Ascending aorta (tissue), 2 donors: ENCODE data around the gene ALPL. TPM values are rescaled to one million over a fixed set of nuclear protein-coding genes. Genes with fewer than 3 reads are reported as not detected.
A peak's percentile ranks its signal among the peaks of the same experiment; 100 is the strongest.

Source experiments
- DNase-seq, 2 donors: peaks; one replicate each; pipeline ENCODE4 v3.0.0-alpha.2; 2019; ENCODE audit warnings: low spot score in 2 of 2
- H3K27ac ChIP-seq, 2 donors: fragments of 200-600 bp; sonication (generic); one replicate each; pipeline ENCODE4 v1.5.1; 2016 to 2017; ENCODE audit warnings: mild to moderate bottlenecking in 1 of 2
- H3K27me3 ChIP-seq: fragments of 200-600 bp; sonication (generic); one replicate; pipeline ENCODE4 v1.5.1; 2017
- H3K36me3 ChIP-seq, 2 donors: fragments of 200-600 bp; sonication (generic); one replicate each; pipeline ENCODE4 v1.5.1; 2016
- H3K4me1 ChIP-seq, 2 donors: fragments of 200-600 bp; sonication (generic); one replicate each; pipeline ENCODE4 v1.5.1; 2016 to 2017; ENCODE audit warnings: mild to moderate bottlenecking in 1 of 2
- H3K4me3 ChIP-seq, 2 donors: fragments of 200-600 bp; sonication (generic); one replicate each; pipeline ENCODE4 v1.5.1; 2016 to 2017; ENCODE audit warnings: mild to moderate bottlenecking in 1 of 2
- H3K9me3 ChIP-seq, 2 donors: fragments of 200-600 bp; sonication (generic); one replicate each; pipeline ENCODE4 v1.5.1; 2016
- CTCF ChIP-seq, 3 experiments: fragments of 200-600 bp in 2 of 3; fragments of 450-650 bp in 1 of 3; sonication (generic) in 2 of 3; IDR thresholded peaks; one replicate each; pipeline ENCODE4 v1.5.1; 2016 to 2019; ENCODE audit warnings: antibody characterized with exemption in 3 of 3, mild to moderate bottlenecking in 1 of 3, moderate library complexity in 1 of 3
- intact Hi-C: fragments of 100-400 bp; cut with DNase I; formaldehyde crosslinking; loops from one replicate; pipeline ENCODE4 v1.15.1; 2023
- total RNA-seq: library from RNA; depleted of rRNA; stranded (reverse); fragments of >200 nt; gene quantifications from one replicate; pipeline ENCODE4 v1.1.0, GENCODE V29; 2016

ALPL gene
- total RNA-seq, 1 donor from 2014 or later, result 35.3 TPM

GRCh38 chr1:21605964-21606705 is 96.9 kb downstream of the ALPL start:
- Histone ChIP-seq H3K36me3 (no peaks in the 10 kb centered on the region), H3K4me3 (no peak overlapping the region), H3K4me1 (no peaks in the 10 kb centered on the region), H3K27me3 (no peaks in the 10 kb centered on the region), H3K27ac (no peak overlapping the region), H3K9me3 (no peaks in the 10 kb centered on the region)
- no peak for TF ChIP-seq CTCF (IDR thresholded peaks at IDR 0.05)
- intact Hi-C loops, result no loop called here
- DNase-seq, result no peak

GRCh38 chr1:21607549-21608529 is 98.6 kb downstream of the ALPL start:
- peak in 1 of 2 donors; percentile 68 for DNase-seq
- no peak for TF ChIP-seq CTCF (IDR thresholded peaks at IDR 0.05)
- H3K9me3 ChIP-seq, result no peaks in the 10 kb centered on the region
- H3K36me3 ChIP-seq, result no peaks in the 10 kb centered on the region
- H3K4me3 ChIP-seq, result no peak overlapping the region
- no peak overlapping the region for H3K27ac ChIP-seq
- H3K4me1 ChIP-seq, result no peaks in the 10 kb centered on the region
- no peaks in the 10 kb centered on the region for H3K27me3 ChIP-seq
- intact Hi-C loops, result no loop called here

GRCh38 chr1:21608798-21609197 is 99.6 kb downstream of the ALPL start:
- no peak overlapping the region for H3K27ac ChIP-seq
- H3K27me3 ChIP-seq, result no peaks in the 10 kb centered on the region
- TF ChIP-seq CTCF (IDR thresholded peaks at IDR 0.05), result no peak
- intact Hi-C loops, result no loop called here
- no peak for DNase-seq
- no peak overlapping the region for H3K4me3 ChIP-seq
- H3K9me3 ChIP-seq, result no peaks in the 10 kb centered on the region
- H3K36me3 ChIP-seq, result no peaks in the 10 kb centered on the region
- no peaks in the 10 kb centered on the region for H3K4me1 ChIP-seq

GRCh38 chr1:21610027-21610426 is 100.8 kb downstream of the ALPL start:
- TF ChIP-seq CTCF (IDR thresholded peaks at IDR 0.05), result no peak
- intact Hi-C loops, result no loop called here

GRCh38 chr1:21610989-21611785 is 102.0 kb downstream of the ALPL start:
- no peak for DNase-seq
- no peaks in the 10 kb centered on the region for H3K4me1 ChIP-seq

More at GRCh38 chr1:21610027-21610426, 100.8 kb downstream of the ALPL start:
- Histone ChIP-seq H3K27ac (no peak overlapping the region), H3K27me3 (no peaks in the 10 kb centered on the region), H3K4me1 (no peaks in the 10 kb centered on the region), H3K36me3 (no peaks in the 10 kb centered on the region), H3K4me3 (no peak overlapping the region), H3K9me3 (no peaks in the 10 kb centered on the region)
- no peak for DNase-seq

More at GRCh38 chr1:21610989-21611785, 102.0 kb downstream of the ALPL start:
- no peaks in the 10 kb centered on the region for H3K9me3 ChIP-seq
- H3K27me3 ChIP-seq, result no peaks in the 10 kb centered on the region
- H3K27ac ChIP-seq, result no peak overlapping the region
- intact Hi-C loops, result no loop called here
- no peak for TF ChIP-seq CTCF (IDR thresholded peaks at IDR 0.05)
- no peak overlapping the region for H3K4me3 ChIP-seq
- no peaks in the 10 kb centered on the region for H3K36me3 ChIP-seq
